Measurements from ENCODE around the gene TNIK. TPM values are rescaled to one million over a fixed set of nuclear protein-coding genes. Genes with fewer than 3 reads are reported as not detected.

The TNIK gene
- total RNA-seq, result 118 TPM

DNA sequence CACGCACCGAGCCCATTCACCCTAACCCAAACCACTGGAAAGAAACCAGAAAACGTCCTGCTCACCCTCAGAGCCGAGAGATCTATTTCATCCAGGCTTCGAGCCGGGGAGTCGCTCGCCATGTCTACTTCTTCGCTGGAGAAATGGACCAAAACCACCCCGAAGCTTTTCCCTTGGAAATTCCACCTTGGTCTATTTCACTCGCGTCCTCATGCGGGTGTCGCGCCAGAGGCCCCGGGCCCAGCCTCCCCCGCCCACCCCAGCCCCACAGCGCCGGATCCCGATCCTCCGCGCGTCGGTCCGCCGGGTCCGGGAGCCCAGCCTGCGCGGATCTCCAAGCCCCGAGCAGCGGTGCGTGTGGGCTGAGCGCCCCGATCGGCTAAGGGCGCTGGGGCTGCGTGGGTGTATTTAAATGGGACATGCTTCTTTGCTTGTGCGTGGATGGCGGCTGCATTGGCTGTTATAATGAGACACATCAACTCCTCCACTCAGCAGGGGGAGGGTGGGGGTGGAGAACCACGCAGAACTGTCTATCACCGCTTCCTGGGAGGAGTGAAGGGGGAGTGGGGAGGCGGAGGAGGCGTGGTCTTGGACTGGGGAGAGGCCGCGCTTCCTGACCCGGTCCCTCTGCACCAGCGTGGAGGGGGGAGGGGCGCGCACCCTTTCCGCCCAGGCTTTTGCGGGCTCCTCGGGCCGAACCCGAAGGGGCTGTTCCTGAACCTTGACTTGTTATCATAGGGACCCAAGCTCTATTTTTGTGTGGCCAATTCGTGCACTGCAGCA, at the start of gene TNIK:
Gene TNIK (minus strand): TSS at position 464 of the 783 bp plus-strand sequence. CDS start 342 bp downstream, at position 122.

GRCh38 chr3:171026597-171027293, 433.5 kb downstream of the TNIK start, which contains the start of gene SLC2A2:
TSS of gene SLC2A2 (minus strand) at chr3:171026720. CDS start at chr3:171026670, 50 bp downstream.

Small RNAs within 50 kb of the gene (small RNA-seq; reads per million reads assigned to genes)
- gene MIR569 (ENCODE audit: low replicate concordance), result not detected
- not detected for gene RF00019 (ENCODE audit: low replicate concordance)
- not detected for gene RNU6-348P (ENCODE audit: low replicate concordance)
